OCI-LY1 (cell line): Measurements from ENCODE around the gene PKN1.

Source experiments
- H2AFZ ChIP-seq: fragments of 200-600 bp; sonication (generic), shearing (Covaris generic); 2 replicates; pipeline ENCODE4 v1.6.0; 2014; ENCODE audit warnings: antibody characterized with exemption, mild to moderate bottlenecking, low read length
- H3F3A ChIP-seq: fragments of 200-600 bp; sonication (generic), shearing (Covaris generic); 2 replicates; pipeline ENCODE4 v1.6.0; 2014; ENCODE audit warnings: mild to moderate bottlenecking, antibody characterized with exemption, low read length, moderate library complexity; ENCODE audit not compliant: insufficient read depth
- H3K27ac ChIP-seq: fragments of 200-600 bp; sonication (generic); 2 replicates; pipeline ENCODE4 v1.5.1; 2014; ENCODE audit warnings: low read length, mixed run types, mild to moderate bottlenecking, low read depth; ENCODE audit not compliant: poor library complexity, severe bottlenecking
- H3K27me3 ChIP-seq: fragments of 200-600 bp; sonication (generic); 2 replicates; pipeline ENCODE4 v1.6.0; 2014; ENCODE audit warnings: antibody characterized with exemption, mild to moderate bottlenecking, low read length, moderate library complexity; ENCODE audit not compliant: insufficient read depth
- H3K36me3 ChIP-seq: fragments of 200-600 bp; sonication (generic); 2 replicates; pipeline ENCODE4 v1.6.1; 2014; ENCODE audit warnings: mild to moderate bottlenecking, antibody characterized with exemption, low read length, moderate library complexity, mixed read lengths; ENCODE audit not compliant: insufficient read depth
- H3K4me1 ChIP-seq: fragments of 200-600 bp; sonication (generic); 2 replicates; pipeline ENCODE4 v1.5.1; 2014; ENCODE audit warnings: mild to moderate bottlenecking, low read length, moderate library complexity; ENCODE audit not compliant: insufficient read depth, severe bottlenecking
- H3K4me2 ChIP-seq: fragments of 200-600 bp; sonication (generic), shearing (Covaris generic); 2 replicates; pipeline ENCODE4 v1.6.1; 2014; ENCODE audit warnings: low read length
- H3K4me3 ChIP-seq: fragments of 200-600 bp; sonication (generic); 2 replicates; pipeline ENCODE4 v1.5.1; 2014; ENCODE audit warnings: low read length, low read depth, mild to moderate bottlenecking, mixed read lengths; ENCODE audit not compliant: poor library complexity, severe bottlenecking
- H3K79me2 ChIP-seq: fragments of 200-600 bp; shearing (Covaris generic); 2 replicates; pipeline ENCODE4 v1.6.1; 2016; ENCODE audit warnings: mixed run types, low read length, mixed read lengths; ENCODE audit not compliant: insufficient read depth
- H3K9ac ChIP-seq: fragments of 200-600 bp; sonication (generic), shearing (Covaris generic); 2 replicates; pipeline ENCODE4 v1.6.1; 2014; ENCODE audit warnings: mild to moderate bottlenecking, low read length, mixed read lengths
- H3K9me2 ChIP-seq: fragments of 200-600 bp; sonication (generic), shearing (Covaris generic); 2 replicates; pipeline ENCODE4 v1.6.1; 2014; ENCODE audit warnings: low read depth, mild to moderate bottlenecking, low read length, mixed read lengths
- H3K9me3 ChIP-seq: fragments of 200-600 bp; shearing (Covaris generic); 2 replicates; pipeline ENCODE4 v1.6.1; 2014; ENCODE audit warnings: low read length, mixed read lengths
- H4K20me1 ChIP-seq: fragments of 200-600 bp; sonication (generic), shearing (Covaris generic); 2 replicates; pipeline ENCODE4 v1.6.0; 2016; ENCODE audit warnings: mild to moderate bottlenecking, low read length; ENCODE audit not compliant: insufficient read depth
- CTCF ChIP-seq: fragments of 200-600 bp; sonication (generic), shearing (Covaris generic); IDR thresholded peaks from 2 replicates; pipeline ENCODE4 v1.5.1; 2017; ENCODE audit warnings: mild to moderate bottlenecking, antibody characterized with exemption, low read length, moderate library complexity, mixed read lengths
- EZH2 ChIP-seq: fragments of 200-600 bp; sonication (generic), shearing (Covaris generic); IDR thresholded peaks from 2 replicates; pipeline ENCODE4 v1.8.0; 2017; ENCODE audit warnings: borderline replicate concordance, mixed run types, mild to moderate bottlenecking, antibody characterized with exemption, low read length, moderate library complexity, mixed read lengths

PKN1 gene

DNA sequence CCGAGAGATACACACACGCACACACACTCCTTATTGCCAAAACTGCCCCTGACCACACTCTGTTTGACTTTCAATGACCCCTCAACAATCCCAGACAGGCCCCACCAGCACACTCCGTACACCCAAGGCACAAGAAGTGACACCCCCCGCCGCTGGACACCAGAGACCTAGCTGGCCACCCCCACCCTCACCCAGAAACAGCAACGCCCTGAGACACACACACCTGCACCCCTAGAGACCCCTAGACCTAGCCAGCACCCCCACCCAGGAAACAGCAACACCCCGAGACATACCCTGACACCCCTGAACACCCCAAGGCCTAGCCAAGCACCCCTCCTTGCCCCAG lies 43.2 kb downstream of the PKN1 start:
- Histone ChIP-seq H3K27ac (no peak overlapping the region), H3K4me2 (no peak overlapping the region), H3K4me3 (no peak overlapping the region), H3K9me2 (no peaks in the 10 kb centered on the region), H3K4me1 (peaks cover 16% of the 10 kb centered on the region), H3K79me2 (no peaks in the 10 kb centered on the region), H2AFZ (no peak overlapping the region), H3F3A (no peaks in the 10 kb centered on the region), H4K20me1 (no peaks in the 10 kb centered on the region), H3K9ac (no peak overlapping the region), H3K27me3 (peaks cover 6% of the 10 kb centered on the region; the same call in 1 of the 2 replicates), H3K9me3 (no peaks in the 10 kb centered on the region), H3K36me3 (peaks cover 15% of the 10 kb centered on the region)
- TF ChIP-seq CTCF: no peak
- TF ChIP-seq EZH2: no peak

DNA sequence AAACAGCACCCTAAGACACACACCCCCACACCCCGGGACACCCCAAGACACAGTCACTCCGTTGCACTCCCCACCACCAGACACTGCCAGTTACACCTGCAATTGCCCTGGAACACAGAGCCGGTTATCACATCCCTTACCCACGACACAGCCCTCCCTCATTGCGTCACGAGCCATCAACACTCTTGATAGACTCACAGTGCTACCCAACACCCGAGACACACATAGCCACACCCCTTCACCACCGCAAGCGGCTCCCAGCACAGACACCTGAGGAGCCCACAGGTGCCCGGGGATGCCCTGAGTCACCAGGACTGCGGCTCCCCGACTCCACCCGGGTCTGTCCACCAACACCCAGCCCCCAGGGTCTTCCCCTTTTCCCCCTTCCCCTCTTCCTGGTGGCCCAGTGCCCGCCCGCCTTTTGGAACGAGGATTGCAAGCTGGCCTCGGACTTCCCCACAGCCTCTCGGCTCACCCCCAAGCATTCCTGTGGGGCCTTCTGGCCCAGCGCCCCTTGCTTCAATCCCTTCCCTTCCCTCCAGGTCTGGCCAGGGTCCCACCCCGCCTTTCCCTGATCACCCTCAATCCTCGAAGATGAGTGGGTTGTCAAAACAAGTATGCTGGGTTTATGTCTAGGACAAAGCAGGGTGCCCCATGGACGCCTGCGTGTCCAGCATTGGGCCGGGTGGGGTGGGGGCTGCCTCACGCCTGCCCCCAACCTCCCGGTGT lies 43.7 kb downstream of the PKN1 start:
- no peaks in the 10 kb centered on the region for H3K79me2 ChIP-seq
- peaks cover 15% of the 10 kb centered on the region for H3K4me1 ChIP-seq
- H3K9me3 ChIP-seq: no peaks in the 10 kb centered on the region
- H3F3A ChIP-seq: no peaks in the 10 kb centered on the region
- H3K9me2 ChIP-seq: no peaks in the 10 kb centered on the region
- H4K20me1 ChIP-seq: no peaks in the 10 kb centered on the region
- H3K9ac ChIP-seq: no peak overlapping the region
- no peak overlapping the region for H3K27ac ChIP-seq
- TF ChIP-seq EZH2 (no peak), CTCF (no peak)
- H3K36me3 ChIP-seq: peaks cover 17% of the 10 kb centered on the region
- H3K4me2 ChIP-seq: no peak overlapping the region
- no peak overlapping the region for H3K4me3 ChIP-seq
- H2AFZ ChIP-seq: no peak overlapping the region
- peaks cover 6% of the 10 kb centered on the region; the same call in 1 of the 2 replicates for H3K27me3 ChIP-seq

GRCh38 chr19:14477418-14478112 lies 44.5 kb downstream of the PKN1 start:
- Histone ChIP-seq H3F3A (no peaks in the 10 kb centered on the region), H3K79me2 (no peaks in the 10 kb centered on the region), H4K20me1 (no peaks in the 10 kb centered on the region), H3K4me1 (peaks cover 8% of the 10 kb centered on the region), H3K36me3 (peaks cover 22% of the 10 kb centered on the region), H3K27ac (no peak overlapping the region), H3K4me2 (no peak overlapping the region), H2AFZ (no peak overlapping the region), H3K9me2 (no peaks in the 10 kb centered on the region), H3K4me3 (no peak overlapping the region), H3K27me3 (peaks cover 6% of the 10 kb centered on the region; the same call in 1 of the 2 replicates), H3K9me3 (no peaks in the 10 kb centered on the region), H3K9ac (no peak overlapping the region)
- TF ChIP-seq CTCF (no peak), EZH2 (no peak)
